ENCODE results near the gene FOXQ1. TPM values are rescaled to one million over a fixed set of nuclear protein-coding genes. Genes with fewer than 3 reads are reported as not detected.

The FOXQ1 gene
- total and polyA plus RNA-seq, 10 of the 15 experiments (the other 5 are each of a cell fraction or from before 2014, with no cell fraction given) = 0.08 TPM; not detected in 9

GRCh38 chr6:1325461-1326309, 13.8 kb downstream of the FOXQ1 start:
- Histone ChIP-seq H3K36me3 (ENCODE audit: control insufficient read depth in 2 of 2, insufficient read depth in 2 of 2, low read length in 1 of 2) (no peaks in the 10 kb centered on the region), H3K4me1 (ENCODE audit: control insufficient read depth, insufficient read depth, low read length) (no peaks in the 10 kb centered on the region), H3K9ac (ENCODE audit: control insufficient read depth, insufficient read depth, low read length) (no peak overlapping the region), H3K4me2 (ENCODE audit: control insufficient read depth, insufficient read depth) (no peak overlapping the region), H3K27me3 (replicated peaks in 1 of 2; ENCODE audit: control insufficient read depth in 2 of 2, insufficient read depth in 2 of 2, low read length in 1 of 2) (peaks cover 2 to 9% of the 10 kb centered on the region in 2 experiments; a peak in 3 of 4 replicates), H2AFZ (ENCODE audit: control insufficient read depth, low read depth, low read length) (no peak overlapping the region), H3K27ac (ENCODE audit: control insufficient read depth, insufficient read depth) (no peak overlapping the region), H3K79me2 (ENCODE audit: control insufficient read depth, insufficient read depth, low read length) (no peaks in the 10 kb centered on the region), H3K4me3 (no peak overlapping the region), H4K20me1 (ENCODE audit: control insufficient read depth, insufficient read depth) (no peaks in the 10 kb centered on the region), H3K9me3 (replicated peaks; ENCODE audit: control insufficient read depth, insufficient read depth, low read length) (no peaks in the 10 kb centered on the region)
- ATAC-seq (no peak), DNase-seq (ENCODE audit: low read depth, low spot score) (no peak), FAIRE-seq (no peak)
- ChIA-PET SMC1A (ENCODE audit: uncharacterized antibody, unreplicated experiment) (no interaction called here), POLR2A (no interaction called here), CTCF (no interaction called here), RAD21 (ENCODE audit: unreplicated experiment) (interaction anchor here (1.4 kb wide), 1 partner anchor 71 kb away, joined by 3 read pairs; no protein-coding TSS in a partner anchor)
- no TSS peak for BruUV-seq (replicated peaks)
- WGBS (ENCODE audit: insufficient coverage, insufficient replicate concordance, low lambda C conversion rate, missing lambda C conversion rate) = 2% methylated on average over 6 of the region's 6 CpGs
- intact Hi-C loops (cut with micrococcal nuclease; ENCODE audit: unreplicated experiment) (no loop called here), in situ Hi-C loops (cut with MboI) (no loop called here)
- TF ChIP-seq WRNIP1 (IDR thresholded peaks at IDR 0.05; ENCODE audit: borderline replicate concordance, low read depth, low read length) (no peak), EGR1 (IDR thresholded peaks at IDR 0.05; ENCODE audit: borderline replicate concordance in 1 of 2, low read depth in 2 of 2, low read length in 2 of 2) (no peak), SMAD1 (IDR thresholded peaks at IDR 0.05; ENCODE audit: low read depth, partially characterized antibody) (no peak), RAD51 (IDR thresholded peaks at IDR 0.05) (no peak), NR2C1 (IDR thresholded peaks at IDR 0.05) (no peak), PAX8 (IDR thresholded peaks at IDR 0.05) (no peak), HCFC1 (IDR thresholded peaks at IDR 0.05; ENCODE audit: low read length) (no peak), MYB (IDR thresholded peaks at IDR 0.05; ENCODE audit: borderline replicate concordance, low read depth, low read length) (no peak), RELB (IDR thresholded peaks at IDR 0.05; ENCODE audit: low read depth) (no peak), CHD1 (IDR thresholded peaks at IDR 0.05; ENCODE audit: low read depth, low read length) (no peak), ETV6 (conservative IDR thresholded peaks at IDR 0.05 in 1 of 2, IDR thresholded peaks at IDR 0.05 in 1 of 2; ENCODE audit: borderline replicate concordance in 1 of 2, low read depth in 1 of 2) (no peak), RAD21 (IDR thresholded peaks at IDR 0.05; ENCODE audit: insufficient read depth, low read depth, low read length) (no peak), SREBF1 (IDR thresholded peaks at IDR 0.05; ENCODE audit: low read length) (no peak), IRF4 (IDR thresholded peaks at IDR 0.05; ENCODE audit: low read depth, low read length) (no peak), ZNF274 (IDR thresholded peaks at IDR 0.05; ENCODE audit: insufficient read depth, insufficient read length) (no peak), NKRF (conservative IDR thresholded peaks at IDR 0.05) (no peak), ATF7 (IDR thresholded peaks at IDR 0.05; ENCODE audit: low read depth) (no peak), KAT2A (conservative IDR thresholded peaks at IDR 0.05; ENCODE audit: control insufficient read depth, low read depth, low read length) (no peak), MEF2A (IDR thresholded peaks at IDR 0.05; ENCODE audit: insufficient read depth, low read depth, low read length) (no peak)
